D341Med (cell line): Measurements from ENCODE around the gene PARM1.

Experiments used
- DNase-seq: peaks from one replicate; pipeline ENCODE4 v3.0.0; 2012; ENCODE audit warnings: low spot score

Gene PARM1

DNA sequence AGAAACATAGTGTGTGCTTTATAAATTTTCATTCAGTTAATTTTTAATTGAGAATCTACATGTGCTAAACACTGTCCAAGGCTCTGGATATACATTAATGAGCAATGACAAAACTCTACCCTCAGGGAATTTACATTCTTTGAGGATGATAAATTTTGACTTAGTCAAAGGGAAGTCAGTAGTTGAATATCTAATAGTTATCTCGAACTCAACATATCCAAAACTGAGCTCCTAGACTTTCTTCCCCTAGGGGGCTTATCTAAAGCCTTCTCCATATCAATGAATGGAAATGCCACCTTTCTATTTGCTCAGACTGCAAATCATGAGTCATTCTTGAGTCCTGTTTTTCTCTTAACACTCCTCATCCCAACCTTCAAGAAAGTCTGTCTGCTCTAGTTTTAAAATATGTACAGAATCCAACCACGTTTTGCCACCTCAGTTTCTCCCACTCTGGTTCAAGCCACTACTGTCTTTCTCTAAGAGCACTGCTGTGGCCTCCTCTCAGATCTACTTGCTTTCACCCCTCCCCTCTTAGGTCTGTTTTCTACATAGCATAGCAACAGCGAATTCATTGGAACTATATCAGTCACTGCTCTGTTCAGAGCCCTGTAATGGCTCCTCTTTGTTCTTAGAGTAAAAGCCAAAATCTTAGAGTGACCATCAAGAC is 9.5 kb downstream of the PARM1 start:
- DNase-seq = no peak

- DNase-seq = no peak
Observed at GRCh38 chr4:74942918-74943253, 10.0 kb downstream of the PARM1 start.

DNA sequence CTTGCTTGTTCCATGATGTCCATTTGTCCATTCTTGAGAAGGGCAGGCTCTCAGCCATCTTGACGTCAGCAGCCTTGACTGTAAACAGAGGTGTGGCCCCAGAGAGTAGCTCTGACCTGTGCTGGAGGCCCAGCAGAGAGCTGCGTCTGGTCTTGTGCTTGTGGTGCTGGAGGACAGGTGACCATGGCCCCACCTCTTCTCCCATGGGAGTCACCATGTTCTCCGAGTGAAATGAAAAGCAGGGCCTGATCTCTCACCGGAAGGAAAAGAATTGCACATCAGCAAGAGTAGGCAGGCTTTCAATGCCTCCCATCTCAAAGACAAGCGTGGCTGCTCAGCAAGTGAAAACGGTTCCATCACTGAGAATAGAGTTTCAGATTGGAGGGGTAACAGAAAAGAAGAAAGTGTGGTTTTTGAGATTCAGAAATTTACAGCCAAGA is 11.5 kb downstream of the PARM1 start:
- no peak for DNase-seq

GRCh38 chr4:74946196-74946595 is 13.3 kb downstream of the PARM1 start:
- no peak for DNase-seq

DNA sequence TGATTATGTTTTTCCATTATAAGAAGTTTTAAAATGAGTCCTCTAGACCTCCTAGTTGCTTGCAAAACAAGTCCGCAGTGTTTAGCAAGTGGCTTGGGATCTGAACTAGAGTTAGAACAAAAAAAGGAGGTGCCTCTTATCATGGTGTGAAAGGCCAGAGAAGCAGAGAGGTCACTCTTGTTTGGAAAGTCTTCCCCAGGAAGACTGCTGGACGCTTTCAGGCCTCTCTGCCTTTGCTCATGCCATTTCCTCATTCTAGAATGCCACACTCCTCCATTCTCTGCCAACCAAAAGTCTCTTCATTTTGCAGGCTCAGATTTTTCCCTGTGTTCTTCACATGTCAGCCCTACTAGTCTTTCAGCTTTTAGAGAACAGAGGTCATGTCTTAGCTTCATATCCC is 14.9 kb downstream of the PARM1 start:
- DNase-seq = no peak

DNA sequence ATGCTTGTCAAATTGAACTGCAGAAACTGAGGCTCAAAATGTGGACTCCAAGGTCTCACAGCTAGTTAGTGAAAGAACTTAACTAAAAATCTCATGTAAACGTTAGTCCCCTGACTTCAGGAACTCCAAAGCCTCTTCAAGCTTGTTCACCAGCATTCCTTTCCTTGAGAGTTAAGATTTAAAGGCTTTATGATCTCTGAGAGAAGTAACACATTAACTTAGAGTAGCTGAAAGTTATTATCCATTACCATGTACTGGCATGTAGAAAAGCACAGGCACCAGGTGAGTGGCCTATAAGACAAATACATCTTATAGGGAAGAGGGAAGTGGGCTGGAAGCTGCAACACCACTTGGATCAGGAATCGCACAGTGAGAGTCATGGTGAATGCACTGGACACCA is 15.3 kb downstream of the PARM1 start:
- DNase-seq = no peak

GRCh38 chr4:74950200-74950599 is 17.3 kb downstream of the PARM1 start:
- DNase-seq = no peak

- no peak for DNase-seq
Observed at GRCh38 chr4:74950882-74951281, 18.0 kb downstream of the PARM1 start.

- DNase-seq = no peak
Observed at GRCh38 chr4:74953647-74954046, 20.7 kb downstream of the PARM1 start.

GRCh38 chr4:74958881-74959280 is 26.0 kb downstream of the PARM1 start:
- DNase-seq = no peak

DNA sequence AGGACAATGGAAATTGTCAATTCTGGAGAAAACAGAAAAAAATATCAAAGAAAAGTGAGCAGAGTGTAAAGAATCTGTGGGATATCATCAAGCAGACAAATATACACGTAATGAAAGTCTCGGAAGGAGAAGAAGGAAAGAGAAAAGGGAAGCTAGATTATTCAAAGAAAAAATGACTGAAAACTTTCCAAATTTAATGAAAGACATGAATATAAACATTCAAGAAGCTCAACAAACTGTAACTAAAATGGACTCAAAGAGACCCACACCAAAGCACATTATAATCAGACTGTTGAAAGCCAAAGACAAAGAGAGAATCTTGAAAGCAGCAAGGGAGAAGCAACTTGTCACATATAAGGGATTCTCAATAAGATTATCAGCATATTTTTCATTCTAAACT is 28.3 kb downstream of the PARM1 start:
- DNase-seq = no peak

DNA sequence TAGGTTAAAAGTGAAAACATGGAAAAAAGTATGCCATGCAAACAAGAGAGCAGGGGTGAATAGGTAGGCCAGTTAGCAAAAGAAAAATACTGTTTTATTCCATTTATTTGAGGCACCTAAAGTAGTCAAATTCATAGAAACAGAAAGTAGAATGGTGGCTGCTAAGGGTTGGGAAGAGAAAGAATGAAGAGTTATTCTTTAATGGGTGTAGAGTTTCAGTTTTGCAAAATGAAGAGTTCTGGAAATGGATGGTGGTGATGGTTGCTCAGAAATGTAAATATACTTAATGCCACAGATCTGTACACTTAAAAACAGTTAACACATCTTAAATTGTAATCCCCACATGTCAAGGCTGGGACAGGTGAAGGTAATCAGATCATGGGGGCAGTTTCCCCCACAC is 29.7 kb downstream of the PARM1 start:
- DNase-seq = no peak

DNA sequence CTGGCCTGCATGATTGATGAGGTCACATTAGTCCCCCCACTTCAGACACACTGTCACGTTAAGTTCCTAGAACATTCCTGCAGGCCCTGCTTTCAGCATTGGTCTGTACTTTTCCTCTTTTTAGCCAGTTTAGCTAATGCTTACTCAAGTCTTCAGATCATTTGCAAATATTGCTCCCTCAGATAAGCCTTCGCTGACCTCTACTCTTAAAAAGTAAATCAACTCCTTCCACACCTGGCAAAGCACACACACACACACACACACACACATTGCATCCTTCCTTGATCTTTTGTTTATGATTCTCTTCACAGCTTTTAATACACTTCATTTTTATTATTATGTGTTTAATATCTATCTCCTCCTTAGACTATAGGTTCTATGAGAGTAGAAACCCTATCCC is 31.4 kb downstream of the PARM1 start:
- no peak for DNase-seq

GRCh38 chr4:74967324-74967723 is 34.4 kb downstream of the PARM1 start:
- no peak for DNase-seq

DNA sequence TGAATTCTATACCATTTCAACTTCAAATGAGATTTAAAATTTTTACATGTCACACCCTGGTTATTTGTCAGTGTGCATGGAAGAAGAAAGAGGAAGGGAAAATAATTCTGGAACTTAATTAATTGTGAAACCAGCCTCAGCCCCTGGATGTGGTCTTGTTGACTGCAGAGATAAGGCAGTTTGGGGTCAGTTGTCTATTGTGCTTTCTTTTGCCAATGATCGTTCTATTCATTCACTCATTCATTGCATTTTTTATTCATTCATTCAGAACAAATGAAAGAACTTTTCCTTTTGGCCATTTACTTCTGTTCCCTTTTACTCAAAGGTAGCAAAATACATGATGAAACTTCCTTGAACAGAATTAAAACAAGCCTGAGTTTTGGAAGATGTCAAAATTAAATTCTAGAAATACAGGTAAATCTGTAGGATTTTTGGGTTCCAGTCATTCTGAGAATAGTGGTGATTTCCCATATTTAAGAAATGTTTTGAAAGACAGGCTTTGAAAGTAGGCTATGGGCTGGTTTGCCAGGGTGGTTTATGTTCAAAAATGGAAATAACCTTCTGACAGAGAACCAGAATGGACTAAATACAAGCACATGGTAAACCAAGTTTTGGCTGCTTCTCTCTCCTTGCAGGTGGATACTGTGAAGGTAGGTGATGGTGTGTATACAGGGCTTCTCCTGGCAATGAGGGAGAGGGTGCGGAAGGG is 35.7 kb downstream of the PARM1 start:
- no peak for DNase-seq

- DNase-seq = no peak
Observed at GRCh38 chr4:74969507-74970474, 36.9 kb downstream of the PARM1 start.

DNA sequence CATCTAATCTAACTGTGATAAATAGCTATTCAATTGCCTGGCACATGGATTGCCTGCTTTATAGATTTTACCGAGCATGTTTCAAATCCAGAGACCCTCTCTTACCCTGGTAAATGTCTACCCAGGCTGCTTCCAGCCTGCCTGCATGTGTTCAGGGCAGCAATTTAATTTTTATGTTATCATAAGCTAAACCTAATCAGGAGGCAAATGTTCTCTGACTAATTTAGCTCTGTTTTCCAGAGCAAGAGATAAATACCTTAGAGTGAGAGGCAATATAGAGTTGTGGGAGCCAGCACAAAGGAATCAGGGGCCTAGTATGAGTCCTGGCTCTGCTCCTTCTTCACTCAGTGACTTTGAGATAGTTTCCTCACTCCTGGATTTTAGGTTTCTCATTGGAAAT is 37.7 kb downstream of the PARM1 start:
- no peak for DNase-seq

DNA sequence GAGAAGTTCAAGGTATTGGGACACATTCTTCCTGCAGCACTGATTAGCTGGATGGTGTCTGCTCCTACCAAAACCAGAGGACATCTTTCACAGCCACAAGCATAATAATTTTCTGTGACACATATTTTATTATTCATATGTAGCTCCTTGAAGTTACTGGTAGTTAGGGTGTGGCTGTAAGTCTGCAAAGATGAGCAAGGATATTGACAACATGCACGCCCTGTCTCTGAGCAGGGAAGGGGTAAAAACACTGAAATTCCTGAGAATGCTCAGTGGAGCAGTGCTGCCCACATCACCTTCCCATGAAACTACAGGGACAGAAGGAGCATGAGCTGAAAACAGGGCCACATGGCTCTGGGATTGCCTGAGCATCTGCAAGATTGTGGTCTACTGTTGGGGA is 38.9 kb downstream of the PARM1 start:
- DNase-seq = no peak

DNA sequence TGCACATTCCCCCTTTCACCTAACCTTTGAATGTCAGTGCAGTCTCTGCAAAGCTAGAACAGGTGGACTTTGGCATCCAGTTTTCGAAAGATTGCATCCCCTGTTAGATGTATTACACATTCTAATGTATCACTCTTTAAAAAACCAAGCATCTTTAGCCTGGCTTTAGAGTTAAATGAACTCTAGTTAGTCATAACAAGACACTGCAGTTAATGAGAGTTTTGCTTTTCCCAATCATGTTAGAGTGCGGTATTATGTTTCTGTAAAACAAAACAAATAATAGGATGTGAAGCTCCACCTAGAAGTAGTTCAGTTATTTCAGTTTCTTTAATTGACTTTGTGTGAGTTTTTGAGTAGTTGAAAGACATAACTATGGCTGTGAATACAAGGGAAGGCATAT is 42.2 kb downstream of the PARM1 start:
- DNase-seq = no peak

DNA sequence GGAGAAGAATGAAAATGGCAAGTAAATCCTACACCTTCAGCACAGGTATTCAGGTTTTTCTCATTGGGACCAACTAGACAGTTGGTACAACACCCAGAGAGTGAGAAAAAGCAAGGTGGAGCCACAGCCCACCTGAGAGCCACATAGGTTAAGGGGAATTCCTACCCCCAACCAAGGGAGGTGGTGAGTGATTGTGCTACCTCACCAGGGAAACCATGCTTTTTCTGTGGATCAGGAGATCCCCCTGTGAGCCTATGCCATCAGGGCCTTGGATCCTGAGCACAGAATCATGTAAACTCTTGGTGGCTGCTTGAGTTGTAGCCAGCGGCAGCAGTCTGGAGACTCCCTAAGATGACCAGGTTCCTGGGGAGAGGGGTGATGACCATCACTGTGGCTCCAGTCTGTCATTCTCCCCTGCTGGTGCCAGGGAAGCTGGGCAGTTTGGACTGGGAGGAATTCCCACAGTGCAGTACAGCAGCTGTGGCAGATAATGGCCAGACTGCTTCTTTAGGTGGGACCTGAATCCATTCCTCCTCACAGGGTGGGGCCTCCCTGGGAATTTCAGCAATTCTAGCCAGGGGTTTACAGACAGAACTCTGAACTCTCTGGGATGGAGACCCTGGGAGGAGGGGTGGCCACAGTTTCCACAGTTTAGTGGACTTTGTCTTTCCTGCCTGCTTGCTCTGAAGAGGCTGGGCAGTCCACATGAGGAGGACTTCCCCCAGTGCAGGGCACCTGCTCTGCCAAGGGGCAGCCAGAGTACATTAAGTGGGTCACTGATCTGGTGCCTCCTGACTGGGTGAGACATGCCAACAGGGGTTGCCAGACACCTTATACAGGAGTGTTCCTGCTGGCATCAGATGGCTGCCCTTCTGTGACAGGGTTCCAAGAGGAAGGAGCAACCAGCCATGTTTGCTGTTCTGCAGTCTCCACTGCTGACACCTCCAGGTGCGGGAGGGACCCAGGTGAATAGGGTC is 43.2 kb downstream of the PARM1 start:
- no peak for DNase-seq

DNA sequence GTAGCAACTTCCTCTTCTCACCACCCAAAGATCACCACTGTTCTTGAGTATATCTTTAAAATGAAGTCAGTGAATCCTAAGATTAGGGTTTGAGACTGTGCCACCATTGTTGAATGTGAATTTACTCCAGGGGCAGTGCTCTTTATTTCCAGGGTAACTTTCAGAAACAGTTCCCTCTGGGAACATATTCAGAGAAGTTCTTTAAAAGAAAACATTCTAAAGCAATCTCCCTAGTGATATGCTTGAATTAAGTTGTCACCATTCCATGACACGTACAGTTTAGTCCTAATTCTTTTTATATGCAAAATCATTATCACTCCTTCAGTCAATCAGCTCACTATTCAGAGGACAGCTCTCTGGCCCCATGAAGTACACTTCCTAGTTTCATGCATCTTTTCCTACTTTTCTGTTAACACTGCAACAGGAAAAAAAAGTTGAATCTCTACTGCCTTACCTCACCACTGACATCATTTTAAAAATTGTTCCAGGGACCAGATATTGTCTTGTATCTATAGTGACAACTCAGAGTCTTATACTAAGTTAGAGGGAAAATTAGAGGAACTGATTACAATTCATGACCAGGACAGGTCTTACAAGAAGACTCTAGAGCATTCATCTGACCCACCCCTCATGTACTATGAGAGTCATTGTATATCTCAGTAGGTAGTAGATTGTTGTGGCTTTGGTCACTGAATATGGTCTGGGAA is 49.8 kb downstream of the PARM1 start:
- no peak for DNase-seq
